ENCODE results near the gene CALCOCO2.

DNA sequence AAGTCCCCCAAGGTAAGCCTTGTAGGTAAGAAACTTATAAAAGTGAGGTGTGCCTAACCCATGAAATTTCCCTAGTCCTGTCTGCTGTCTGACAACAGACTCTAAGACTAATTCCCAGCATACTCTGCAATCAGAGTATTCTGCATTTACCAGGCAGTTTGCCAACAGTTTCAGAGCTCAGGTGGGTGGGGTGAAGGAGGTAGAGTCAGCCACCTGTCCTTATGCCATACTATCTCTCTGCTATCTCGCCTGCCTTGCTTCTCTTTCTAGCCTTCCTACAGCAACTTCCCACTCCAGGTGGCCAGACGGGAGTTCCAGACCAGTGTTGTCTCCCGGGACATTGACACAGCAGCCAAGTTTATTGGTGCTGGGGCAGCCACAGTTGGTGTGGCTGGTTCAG, 64.1 kb downstream of the CALCOCO2 start:
- no peak for TF ChIP-seq GATA2 (IDR thresholded peaks at IDR 0.05; ENCODE audit: low read depth, low read length)
- no peak for TF ChIP-seq GATA3 (IDR thresholded peaks at IDR 0.05; ENCODE audit: low read depth, low read length)

Measured in SH-SY5Y (cell line).